Testis (tissue), 2 donors: Measurements from ENCODE around the gene SLIT3.

Experiments used
- CTCF ChIP-seq, 3 experiments: fragments of 450-650 bp in 2 of 3; fragments of 200-600 bp in 1 of 3; sonication (generic) in 1 of 3; IDR thresholded peaks; one replicate each; pipeline ENCODE4 v1.5.1; 2016 to 2019; ENCODE audit warnings: antibody characterized with exemption in 3 of 3, mild to moderate bottlenecking in 2 of 3, moderate library complexity in 1 of 3
- POLR2A ChIP-seq: fragments of 450-650 bp; IDR thresholded peaks from one replicate; pipeline ENCODE4 v1.6.1; 2017; ENCODE audit warnings: antibody characterized with exemption, mild to moderate bottlenecking, moderate library complexity

- TF ChIP-seq POLR2A, result no peak
- TF ChIP-seq CTCF (IDR thresholded peaks at IDR 0.05), result no peak
These were observed 1.0 kb upstream of the SLIT3 start for GRCh38 chr5:169301986-169302385.
